Measurements from ENCODE around the gene CEP164. TPM values are rescaled to one million over a fixed set of nuclear protein-coding genes. Genes with fewer than 3 reads are reported as not detected.

Gene CEP164
- total and polyA plus RNA-seq, 9 of the 15 experiments (the other 6 are each of a cell fraction or from before 2014, with no cell fraction given) = 2.1 to 16.5 (median 10.4) TPM

DNA sequence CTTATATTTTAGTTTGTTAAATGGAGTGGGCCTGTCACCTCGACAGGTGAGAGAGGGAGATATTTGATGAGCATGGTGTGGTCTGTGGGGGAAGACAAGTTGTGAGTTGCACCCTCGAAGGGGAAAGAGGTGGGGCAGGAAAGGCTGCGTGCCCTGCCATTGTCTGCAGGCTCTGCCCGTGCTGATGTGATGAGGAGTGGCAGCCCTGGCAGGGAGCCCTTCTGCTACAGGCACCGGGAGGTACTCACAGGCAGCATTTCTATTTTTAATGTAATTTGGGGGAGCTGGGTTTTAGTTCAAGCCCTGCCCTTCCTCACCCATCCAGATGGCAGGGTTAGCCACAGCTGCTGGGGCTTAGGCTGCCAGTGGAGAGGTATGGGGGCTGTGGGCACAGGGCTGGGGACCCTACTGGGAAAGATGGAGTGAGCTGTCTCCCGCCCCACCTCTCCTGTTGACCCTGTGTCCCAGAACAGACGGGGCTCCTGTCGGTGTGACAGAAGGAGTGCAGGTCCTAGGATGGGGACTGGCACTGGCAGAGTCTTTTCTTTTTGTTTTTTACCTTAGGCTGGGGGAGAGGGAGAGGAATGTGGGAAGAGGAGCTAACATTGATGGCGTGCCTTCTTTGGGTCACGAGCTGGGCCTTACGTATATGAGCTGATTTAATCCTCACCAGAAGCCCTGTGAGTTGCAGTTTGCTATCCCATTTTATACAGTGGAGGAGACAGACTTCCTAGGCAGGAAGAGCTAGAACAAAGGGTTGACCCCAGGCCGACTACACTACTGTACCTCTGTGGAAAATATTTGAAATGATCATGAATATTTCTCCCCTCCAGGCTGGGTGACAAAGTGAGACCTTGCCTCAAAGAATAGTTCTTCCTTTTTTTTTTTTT, 51.6 kb downstream of the CEP164 start:
- intact Hi-C loops (cut with micrococcal nuclease) = no loop called here
- CTCF ChIA-PET (ENCODE audit: low intra/inter-chr PET ratio) = no interaction called here
- no TSS peak for BruUV-seq (replicated peaks)
- DNase-seq (ENCODE audit: extremely low read depth in 1 of 4, low spot score in 3 of 4) = no peak
- Histone ChIP-seq H3K36me3 (ENCODE audit: control insufficient read depth, insufficient read depth, low read length) (peaks cover 4% of the 10 kb centered on the region; the same call in 1 of the 3 replicates), H3K27ac (ENCODE audit: extremely low read depth, low read depth, low read length) (no peak overlapping the region), H4K20me1 (replicated peaks; ENCODE audit: control insufficient read depth, insufficient read depth, low read length) (no peaks in the 10 kb centered on the region; the same call in 1 of the 2 replicates), H3K9me1 (ENCODE audit: control insufficient read depth, insufficient read depth, low read length) (no peaks in the 10 kb centered on the region), H3K9me3 (replicated peaks; ENCODE audit: control insufficient read depth, insufficient read depth, low read depth, low read length) (no peaks in the 10 kb centered on the region), H3K4me1 (replicated peaks in 1 of 2; ENCODE audit: control insufficient read depth in 2 of 2, insufficient read depth in 2 of 2, low read length in 2 of 2) (no peaks in the 10 kb centered on the region), H3K27me3 (ENCODE audit: control insufficient read depth in 2 of 2, insufficient read depth in 2 of 2, low read length in 2 of 2) (no peaks in the 10 kb centered on the region), H2AFZ (ENCODE audit: low read depth, low read length) (no peak overlapping the region), H3K4me3 (no peak overlapping the region), H3K9ac (ENCODE audit: insufficient read depth in 1 of 2, low read depth in 2 of 2, low read length in 2 of 2) (peak overlapping the region in 1 of 2 experiments; percentile 48; a peak in 1 of 4 replicates), H3K79me2 (ENCODE audit: control insufficient read depth, insufficient read depth, low read length) (no peaks in the 10 kb centered on the region), H3K4me2 (ENCODE audit: insufficient read depth, low read length) (no peak overlapping the region)
- WGBS (ENCODE audit: insufficient coverage, low coverage, missing lambda C conversion rate) = 33% methylated on average over 8 of the region's 12 CpGs
- POLR2A ChIA-PET = interaction anchor here (1.2 to 2.0 kb wide), 2 partner anchors 11 to 47 kb away, joined by 3 to 6 read pairs; no protein-coding TSS in a partner anchor
- FAIRE-seq = no peak
- ATAC-seq = no peak
- in situ Hi-C loops (cut with MboI) = no loop called here
- TF ChIP-seq WHSC1 (IDR thresholded peaks at IDR 0.05; ENCODE audit: low read length) (no peak), SNRNP70 (optimal IDR thresholded peaks at IDR 0.05; ENCODE audit: low read depth, low read length) (no peak), SMAD4 (CRISPR knock-in tag; conservative IDR thresholded peaks at IDR 0.05) (no peak), XRCC5 (IDR thresholded peaks at IDR 0.05; ENCODE audit: low read depth, low read length) (no peak), ILK (tag; IDR thresholded peaks at IDR 0.05; ENCODE audit: borderline replicate concordance, low read depth) (no peak), PML (IDR thresholded peaks at IDR 0.05; ENCODE audit: low read length) (no peak), BCL6 (CRISPR knock-in tag; IDR thresholded peaks at IDR 0.05) (no peak), RAD21 (CRISPR knock-in tag; conservative IDR thresholded peaks at IDR 0.05 in 1 of 2, IDR thresholded peaks at IDR 0.05 in 1 of 2) (no peak), LCOR (CRISPR knock-in tag; IDR thresholded peaks at IDR 0.05) (no peak)
- TF ChIP-seq, protein P1, sequence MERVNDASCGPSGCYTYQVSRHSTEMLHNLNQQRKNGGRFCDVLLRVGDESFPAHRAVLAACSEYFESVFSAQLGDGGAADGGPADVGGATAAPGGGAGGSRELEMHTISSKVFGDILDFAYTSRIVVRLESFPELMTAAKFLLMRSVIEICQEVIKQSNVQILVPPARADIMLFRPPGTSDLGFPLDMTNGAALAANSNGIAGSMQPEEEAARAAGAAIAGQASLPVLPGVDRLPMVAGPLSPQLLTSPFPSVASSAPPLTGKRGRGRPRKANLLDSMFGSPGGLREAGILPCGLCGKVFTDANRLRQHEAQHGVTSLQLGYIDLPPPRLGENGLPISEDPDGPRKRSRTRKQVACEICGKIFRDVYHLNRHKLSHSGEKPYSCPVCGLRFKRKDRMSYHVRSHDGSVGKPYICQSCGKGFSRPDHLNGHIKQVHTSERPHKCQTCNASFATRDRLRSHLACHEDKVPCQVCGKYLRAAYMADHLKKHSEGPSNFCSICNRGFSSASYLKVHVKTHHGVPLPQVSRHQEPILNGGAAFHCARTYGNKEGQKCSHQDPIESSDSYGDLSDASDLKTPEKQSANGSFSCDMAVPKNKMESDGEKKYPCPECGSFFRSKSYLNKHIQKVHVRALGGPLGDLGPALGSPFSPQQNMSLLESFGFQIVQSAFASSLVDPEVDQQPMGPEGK (CRISPR knock-in tag; IDR thresholded peaks at IDR 0.05; ENCODE audit: borderline replicate concordance) = no peak
- TF ChIP-seq, protein P2, sequence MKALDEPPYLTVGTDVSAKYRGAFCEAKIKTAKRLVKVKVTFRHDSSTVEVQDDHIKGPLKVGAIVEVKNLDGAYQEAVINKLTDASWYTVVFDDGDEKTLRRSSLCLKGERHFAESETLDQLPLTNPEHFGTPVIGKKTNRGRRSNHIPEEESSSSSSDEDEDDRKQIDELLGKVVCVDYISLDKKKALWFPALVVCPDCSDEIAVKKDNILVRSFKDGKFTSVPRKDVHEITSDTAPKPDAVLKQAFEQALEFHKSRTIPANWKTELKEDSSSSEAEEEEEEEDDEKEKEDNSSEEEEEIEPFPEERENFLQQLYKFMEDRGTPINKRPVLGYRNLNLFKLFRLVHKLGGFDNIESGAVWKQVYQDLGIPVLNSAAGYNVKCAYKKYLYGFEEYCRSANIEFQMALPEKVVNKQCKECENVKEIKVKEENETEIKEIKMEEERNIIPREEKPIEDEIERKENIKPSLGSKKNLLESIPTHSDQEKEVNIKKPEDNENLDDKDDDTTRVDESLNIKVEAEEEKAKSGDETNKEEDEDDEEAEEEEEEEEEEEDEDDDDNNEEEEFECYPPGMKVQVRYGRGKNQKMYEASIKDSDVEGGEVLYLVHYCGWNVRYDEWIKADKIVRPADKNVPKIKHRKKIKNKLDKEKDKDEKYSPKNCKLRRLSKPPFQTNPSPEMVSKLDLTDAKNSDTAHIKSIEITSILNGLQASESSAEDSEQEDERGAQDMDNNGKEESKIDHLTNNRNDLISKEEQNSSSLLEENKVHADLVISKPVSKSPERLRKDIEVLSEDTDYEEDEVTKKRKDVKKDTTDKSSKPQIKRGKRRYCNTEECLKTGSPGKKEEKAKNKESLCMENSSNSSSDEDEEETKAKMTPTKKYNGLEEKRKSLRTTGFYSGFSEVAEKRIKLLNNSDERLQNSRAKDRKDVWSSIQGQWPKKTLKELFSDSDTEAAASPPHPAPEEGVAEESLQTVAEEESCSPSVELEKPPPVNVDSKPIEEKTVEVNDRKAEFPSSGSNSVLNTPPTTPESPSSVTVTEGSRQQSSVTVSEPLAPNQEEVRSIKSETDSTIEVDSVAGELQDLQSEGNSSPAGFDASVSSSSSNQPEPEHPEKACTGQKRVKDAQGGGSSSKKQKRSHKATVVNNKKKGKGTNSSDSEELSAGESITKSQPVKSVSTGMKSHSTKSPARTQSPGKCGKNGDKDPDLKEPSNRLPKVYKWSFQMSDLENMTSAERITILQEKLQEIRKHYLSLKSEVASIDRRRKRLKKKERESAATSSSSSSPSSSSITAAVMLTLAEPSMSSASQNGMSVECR (CRISPR knock-in tag; IDR thresholded peaks at IDR 0.05) = no peak
- TF ChIP-seq, protein P3, sequence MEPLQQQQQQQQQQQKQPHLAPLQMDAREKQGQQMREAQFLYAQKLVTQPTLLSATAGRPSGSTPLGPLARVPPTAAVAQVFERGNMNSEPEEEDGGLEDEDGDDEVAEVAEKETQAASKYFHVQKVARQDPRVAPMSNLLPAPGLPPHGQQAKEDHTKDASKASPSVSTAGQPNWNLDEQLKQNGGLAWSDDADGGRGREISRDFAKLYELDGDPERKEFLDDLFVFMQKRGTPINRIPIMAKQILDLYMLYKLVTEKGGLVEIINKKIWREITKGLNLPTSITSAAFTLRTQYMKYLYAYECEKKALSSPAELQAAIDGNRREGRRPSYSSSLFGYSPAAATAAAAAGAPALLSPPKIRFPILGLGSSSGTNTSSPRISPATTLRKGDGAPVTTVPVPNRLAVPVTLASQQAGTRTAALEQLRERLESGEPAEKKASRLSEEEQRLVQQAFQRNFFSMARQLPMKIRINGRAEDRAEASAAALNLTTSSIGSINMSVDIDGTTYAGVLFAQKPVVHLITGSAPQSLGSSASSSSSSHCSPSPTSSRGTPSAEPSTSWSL (CRISPR knock-in tag; IDR thresholded peaks at IDR 0.05; ENCODE audit: borderline replicate concordance) = no peak
- TF ChIP-seq, protein P4, sequence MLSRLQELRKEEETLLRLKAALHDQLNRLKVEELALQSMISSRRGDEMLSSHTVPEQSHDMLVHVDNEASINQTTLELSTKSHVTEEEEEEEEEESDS (CRISPR knock-in tag; IDR thresholded peaks at IDR 0.05) = no peak
